Mesodermal cell (in vitro differentiated cells): ENCODE measurements around the gene FKBP1B.

Experiments
- H3K27ac ChIP-seq: 2 replicates; pipeline ENCODE4 v1.7.0; 2013; ENCODE audit warnings: mild to moderate bottlenecking, low read depth, low read length, moderate library complexity; ENCODE audit not compliant: severe bottlenecking
- H3K36me3 ChIP-seq: 2 replicates; pipeline ENCODE4 v1.7.1; 2013; ENCODE audit warnings: mild to moderate bottlenecking, low read length, moderate library complexity; ENCODE audit not compliant: control insufficient read depth, insufficient read depth
- H3K4me1 ChIP-seq: one replicate; pipeline ENCODE4 v1.7.1; 2013; ENCODE audit warnings: mild to moderate bottlenecking, low read length; ENCODE audit not compliant: insufficient read depth, control insufficient read depth, poor library complexity, severe bottlenecking
- H3K4me3 ChIP-seq: 2 replicates; pipeline ENCODE4 v1.7.0; 2013; ENCODE audit warnings: low read length, control low read depth, mild to moderate bottlenecking; ENCODE audit not compliant: insufficient read depth, poor library complexity, severe bottlenecking; ENCODE audit errors: extremely low read depth
- H3K9me3 ChIP-seq: 2 replicates; pipeline ENCODE4 v1.7.1; 2013; ENCODE audit warnings: mild to moderate bottlenecking, low read length, moderate library complexity; ENCODE audit not compliant: control insufficient read depth
- WGBS, 2 experiments: methylation state at CpG; one replicate each; pipeline ENCODE4 v1.1.5; 2013; ENCODE audit warnings: missing lambda C conversion rate in 2 of 2; ENCODE audit not compliant: insufficient coverage in 2 of 2; 5-methylcytosine and 5-hydroxymethylcytosine counted together

Gene FKBP1B

GRCh38 chr2:24047703-24048033 is 1.9 kb upstream of the FKBP1B start:
- no peak overlapping the region for H3K27ac ChIP-seq
- H3K4me1 ChIP-seq: peaks cover 9% of the 10 kb centered on the region
- WGBS, 2 experiments: 62 to 65% methylated on average over 6 of the region's 8 CpGs
- peak overlapping the region; percentile 74 for H3K4me3 ChIP-seq
- no peaks in the 10 kb centered on the region for H3K9me3 ChIP-seq
- H3K36me3 ChIP-seq: no peaks in the 10 kb centered on the region

- Histone ChIP-seq H3K4me3 (peak overlapping the region; percentile 84), H3K27ac (no peak overlapping the region), H3K9me3 (no peaks in the 10 kb centered on the region), H3K4me1 (peaks cover 9% of the 10 kb centered on the region), H3K36me3 (no peaks in the 10 kb centered on the region)
- WGBS, 2 experiments: 82 to 83% methylated on average over 15 to 16 of the region's 23 CpGs
Measured at GRCh38 chr2:24048769-24049484, 614 bp upstream of the FKBP1B start.

GRCh38 chr2:24050041-24050979 is 769 bp downstream of the FKBP1B start:
- Histone ChIP-seq H3K4me1 (peaks cover 9% of the 10 kb centered on the region), H3K9me3 (no peaks in the 10 kb centered on the region), H3K4me3 (peak overlapping the region; percentile 84), H3K36me3 (peaks cover 13% of the 10 kb centered on the region), H3K27ac (no peak overlapping the region)
- 3% methylated on average over 37 to 38 of the region's 47 CpGs for WGBS, 2 experiments

- H3K9me3 ChIP-seq: no peaks in the 10 kb centered on the region
- no peak overlapping the region for H3K4me3 ChIP-seq
- H3K36me3 ChIP-seq: peaks cover 18% of the 10 kb centered on the region
- no peak overlapping the region for H3K27ac ChIP-seq
- 93 to 94% methylated on average over 6 of the region's 8 CpGs for WGBS, 2 experiments
- H3K4me1 ChIP-seq: no peaks in the 10 kb centered on the region
Measured at GRCh38 chr2:24051833-24052232, 2.3 kb downstream of the FKBP1B start.

GRCh38 chr2:24052951-24053350 is 3.4 kb downstream of the FKBP1B start:
- no peaks in the 10 kb centered on the region for H3K4me1 ChIP-seq
- H3K9me3 ChIP-seq: no peaks in the 10 kb centered on the region
- H3K4me3 ChIP-seq: no peak overlapping the region
- no peak overlapping the region for H3K27ac ChIP-seq
- H3K36me3 ChIP-seq: peaks cover 18% of the 10 kb centered on the region
- WGBS, 2 experiments: no CpG with 5 or more reads among the region's 1 CpG

- WGBS, 2 experiments: 88 to 92% methylated on average over 4 to 6 of the region's 8 CpGs
- no peak overlapping the region for H3K27ac ChIP-seq
Measured at GRCh38 chr2:24054366-24055010, 4.9 kb downstream of the FKBP1B start.

GRCh38 chr2:24055750-24056149 is 6.2 kb downstream of the FKBP1B start:
- H3K27ac ChIP-seq: no peak overlapping the region
- H3K4me1 ChIP-seq: no peaks in the 10 kb centered on the region
- peaks cover 18% of the 10 kb centered on the region for H3K36me3 ChIP-seq
- no peak overlapping the region for H3K4me3 ChIP-seq
- no peaks in the 10 kb centered on the region for H3K9me3 ChIP-seq
- WGBS, 2 experiments: 91 to 100% methylated on average over 5 to 6 of the region's 6 CpGs

More at GRCh38 chr2:24054366-24055010, 4.9 kb downstream of the FKBP1B start:
- Histone ChIP-seq H3K4me1 (no peaks in the 10 kb centered on the region), H3K4me3 (no peak overlapping the region), H3K36me3 (peaks cover 18% of the 10 kb centered on the region), H3K9me3 (no peaks in the 10 kb centered on the region)

- WGBS, 2 experiments: 93 to 96% methylated on average over 2 to 4 of the region's 4 CpGs
- no peak overlapping the region for H3K27ac ChIP-seq
- no peaks in the 10 kb centered on the region for H3K9me3 ChIP-seq
- peaks cover 29% of the 10 kb centered on the region for H3K36me3 ChIP-seq
- H3K4me1 ChIP-seq: no peaks in the 10 kb centered on the region
- H3K4me3 ChIP-seq: no peak overlapping the region
Measured at GRCh38 chr2:24058564-24059271, 9.2 kb downstream of the FKBP1B start.

- no peak overlapping the region for H3K27ac ChIP-seq
- H3K4me3 ChIP-seq: no peak overlapping the region
- no peaks in the 10 kb centered on the region for H3K9me3 ChIP-seq
- peaks cover 61% of the 10 kb centered on the region for H3K36me3 ChIP-seq
- no peaks in the 10 kb centered on the region for H3K4me1 ChIP-seq
- WGBS, 2 experiments: 100% methylated on average over 2 of the region's 2 CpGs; no CpG with 5 or more reads in 1 of the 2 experiments
Measured at GRCh38 chr2:24065341-24065740, 15.8 kb downstream of the FKBP1B start.

- Histone ChIP-seq H3K4me3 (no peak overlapping the region), H3K4me1 (peaks cover 4% of the 10 kb centered on the region), H3K9me3 (no peaks in the 10 kb centered on the region), H3K36me3 (peaks cover 58% of the 10 kb centered on the region), H3K27ac (no peak overlapping the region)
- WGBS, 2 experiments: 80 to 100% methylated on average over 1 to 2 of the region's 4 CpGs
Measured at GRCh38 chr2:24072259-24072658, 22.7 kb downstream of the FKBP1B start.
